ENCODE measurements around the gene EIF4EBP2. TPM values are rescaled to one million over a fixed set of nuclear protein-coding genes. Genes with fewer than 3 reads are reported as not detected.

Gene EIF4EBP2
- total RNA-seq, 4 donors from 2014 or later: 68.4 to 87.9 (median 77.2) TPM

- H3K27ac ChIP-seq: no peak overlapping the region
Measured at GRCh38 chr10:70426823-70427222, 22.9 kb downstream of the EIF4EBP2 start.

GRCh38 chr10:70430493-70431445, 26.8 kb downstream of the EIF4EBP2 start:
- 26 to 33% methylated on average over 6 of the region's 6 CpGs for WGBS, 2 donors
- Histone ChIP-seq H3K4me3 (no peak overlapping the region), H3K27me3 (no peaks in the 10 kb centered on the region), H3K4me1 (peaks cover 0 to 40% (median 29%) of the 10 kb centered on the region in 4 donors), H3K9me3 (no peaks in the 10 kb centered on the region), H3K27ac (peak overlapping the region; percentile 56 to 87 (median 78)), H3K36me3 (peaks cover 0 to 52% (median 2%) of the 10 kb centered on the region in 3 donors)
- peak in 4 of 5 experiments; percentile 9 to 59 (median 46) for TF ChIP-seq CTCF (IDR thresholded peaks at IDR 0.05)
- peak; percentile 83 to 92 for TF ChIP-seq EP300 (IDR thresholded peaks at IDR 0.05)
- TF ChIP-seq POLR2A (IDR thresholded peaks at IDR 0.05): no peak
- DNase-seq (ENCODE audit: low spot score in 2 of 2): peak; percentile 64 to 79

More at GRCh38 chr10:70426823-70427222, 22.9 kb downstream of the EIF4EBP2 start:
- 92 to 97% methylated on average over 3 of the region's 3 CpGs for WGBS, 2 donors
- H3K4me3 ChIP-seq: no peak overlapping the region
- H3K4me1 ChIP-seq: peaks cover 0 to 36% (median 22%) of the 10 kb centered on the region in 4 donors
- DNase-seq (ENCODE audit: low spot score in 2 of 2): no peak
- no peaks in the 10 kb centered on the region for H3K9me3 ChIP-seq
- peaks cover 0 to 82% (median 27%) of the 10 kb centered on the region in 3 donors for H3K36me3 ChIP-seq
- H3K27me3 ChIP-seq: no peaks in the 10 kb centered on the region
- no peak for TF ChIP-seq CTCF (IDR thresholded peaks at IDR 0.05)
- no peak for TF ChIP-seq EP300 (IDR thresholded peaks at IDR 0.05)
- TF ChIP-seq POLR2A (IDR thresholded peaks at IDR 0.05): no peak

GRCh38 chr10:70432101-70432500, 28.2 kb downstream of the EIF4EBP2 start:
- peak; percentile 34 to 37 for DNase-seq (ENCODE audit: low spot score in 2 of 2)
- H3K36me3 ChIP-seq: peaks cover 0 to 44% (median 0%) of the 10 kb centered on the region in 3 donors
- H3K27ac ChIP-seq: peak overlapping the region; percentile 56 to 87 (median 78)
- peaks cover 0 to 40% (median 29%) of the 10 kb centered on the region in 4 donors for H3K4me1 ChIP-seq
- H3K4me3 ChIP-seq: no peak overlapping the region
- no peaks in the 10 kb centered on the region for H3K27me3 ChIP-seq
- 36 to 45% methylated on average over 4 of the region's 4 CpGs for WGBS, 2 donors
- H3K9me3 ChIP-seq: no peaks in the 10 kb centered on the region
- no peak for TF ChIP-seq CTCF (IDR thresholded peaks at IDR 0.05)
- no peak for TF ChIP-seq POLR2A (IDR thresholded peaks at IDR 0.05)
- TF ChIP-seq EP300 (IDR thresholded peaks at IDR 0.05): peak in 1 of 2 donors; percentile 59

GRCh38 chr10:70432561-70433263, 28.8 kb downstream of the EIF4EBP2 start:
- H3K27ac ChIP-seq: peak overlapping the region in 2 of 4 donors; percentile 83 to 87
- H3K27me3 ChIP-seq: no peaks in the 10 kb centered on the region
- WGBS, 2 donors: 56 to 57% methylated on average over 6 of the region's 6 CpGs
- H3K36me3 ChIP-seq: peaks cover 0 to 38% (median 0%) of the 10 kb centered on the region in 3 donors
- DNase-seq (ENCODE audit: low spot score in 2 of 2): no peak
- H3K4me1 ChIP-seq: peaks cover 0 to 40% (median 29%) of the 10 kb centered on the region in 4 donors
- H3K9me3 ChIP-seq: no peaks in the 10 kb centered on the region
- TF ChIP-seq POLR2A (IDR thresholded peaks at IDR 0.05) (no peak), CTCF (IDR thresholded peaks at IDR 0.05) (no peak), EP300 (IDR thresholded peaks at IDR 0.05) (no peak)
- H3K4me3 ChIP-seq: no peak overlapping the region

Measured in tibial nerve (tissue), 4 donors.